HG03439 (cell line): ENCODE measurements around the gene TRPM8.

Experiments
- ATAC-seq: cut with Tn5 transposase; IDR thresholded peaks from one replicate; pipeline ENCODE4 v1.9.1; 2021; ENCODE audit warnings: mild to moderate bottlenecking, moderate library complexity; ENCODE audit not compliant: unreplicated experiment

The TRPM8 gene

GRCh38 chr2:233996461-233996860 lies 79.3 kb downstream of the TRPM8 start:
- no peak for ATAC-seq

- ATAC-seq, result no peak
These were observed 80.5 kb downstream of the TRPM8 start for GRCh38 chr2:233997707-233998106.

GRCh38 chr2:233999182-233999581 lies 82.0 kb downstream of the TRPM8 start:
- ATAC-seq, result no peak

- ATAC-seq, result no peak
These were observed 84.4 kb downstream of the TRPM8 start for GRCh38 chr2:234001380-234002160.

GRCh38 chr2:234002281-234002680 lies 85.1 kb downstream of the TRPM8 start:
- ATAC-seq, result no peak

- no peak for ATAC-seq
These were observed 86.9 kb downstream of the TRPM8 start for GRCh38 chr2:234003972-234004617.

- ATAC-seq, result no peak
These were observed 88.0 kb downstream of the TRPM8 start for GRCh38 chr2:234005126-234005525.

- ATAC-seq, result no peak
These were observed 89.3 kb downstream of the TRPM8 start for GRCh38 chr2:234006501-234006900.

- ATAC-seq, result no peak
These were observed 97.3 kb downstream of the TRPM8 start for GRCh38 chr2:234014427-234014826.

- no peak for ATAC-seq
These were observed 98.7 kb downstream of the TRPM8 start for GRCh38 chr2:234015861-234016260.

GRCh38 chr2:234019896-234020295 lies 102.7 kb downstream of the TRPM8 start:
- ATAC-seq, result no peak

GRCh38 chr2:234020332-234020731 lies 103.2 kb downstream of the TRPM8 start:
- ATAC-seq, result no peak

GRCh38 chr2:234022424-234022823 lies 105.3 kb downstream of the TRPM8 start:
- ATAC-seq, result no peak

- no peak for ATAC-seq
These were observed 107.1 kb downstream of the TRPM8 start for GRCh38 chr2:234024304-234024703.

GRCh38 chr2:234025466-234025865 lies 108.3 kb downstream of the TRPM8 start:
- ATAC-seq, result no peak

GRCh38 chr2:234025891-234026401 lies 108.8 kb downstream of the TRPM8 start:
- no peak for ATAC-seq

GRCh38 chr2:234026693-234027254 lies 109.6 kb downstream of the TRPM8 start:
- no peak for ATAC-seq

GRCh38 chr2:234027641-234028040 lies 110.5 kb downstream of the TRPM8 start:
- no peak for ATAC-seq

GRCh38 chr2:234029150-234029733 lies 112.1 kb downstream of the TRPM8 start:
- no peak for ATAC-seq

- ATAC-seq, result no peak
These were observed 114.0 kb downstream of the TRPM8 start for GRCh38 chr2:234031207-234031606.

GRCh38 chr2:234032279-234032856 lies 115.2 kb downstream of the TRPM8 start:
- ATAC-seq, result no peak
